ENCODE data around the gene CBX4. TPM values are rescaled to one million over a fixed set of nuclear protein-coding genes. Genes with fewer than 3 reads are reported as not detected.
A peak's percentile ranks its signal among the peaks of the same experiment; 100 is the strongest.

CBX4 gene
- total and polyA plus RNA-seq, 2 of the 13 experiments (the other 11 are each of a cell fraction or from before 2014, with no cell fraction given) = 25.8 to 50.8 TPM

GRCh38 chr17:79801156-79802038, 37.8 kb downstream of the CBX4 start (continued):
- TF ChIP-seq NAIF1 (CRISPR knock-in tag; IDR thresholded peaks at IDR 0.05; ENCODE audit: borderline replicate concordance) (no peak), FUBP1 (CRISPR knock-in tag; IDR thresholded peaks at IDR 0.05; ENCODE audit: borderline replicate concordance) (no peak), MXD1 (CRISPR knock-in tag; IDR thresholded peaks at IDR 0.05) (peak; percentile 66; the same call in 1 of the 2 replicates), MED8 (CRISPR knock-in tag; IDR thresholded peaks at IDR 0.05; ENCODE audit: insufficient replicate concordance) (peak; percentile 19), CBFB (CRISPR knock-in tag; IDR thresholded peaks at IDR 0.05) (no peak), ZNF546 (CRISPR knock-in tag; conservative IDR thresholded peaks at IDR 0.05) (no peak), HOXA5 (CRISPR knock-in tag; IDR thresholded peaks at IDR 0.05) (peak; percentile 61; the same call in 1 of the 2 replicates), HNF1B (CRISPR knock-in tag; IDR thresholded peaks at IDR 0.05) (no peak), ZNF709 (CRISPR knock-in tag; IDR thresholded peaks at IDR 0.05) (peak; percentile 32; the same call in 1 of the 2 replicates), XRCC5 (optimal IDR thresholded peaks at IDR 0.05; ENCODE audit: low read length) (peak; percentile 47), CAMTA2 (CRISPR knock-in tag; IDR thresholded peaks at IDR 0.05; ENCODE audit: borderline replicate concordance) (0 out of 2 replicates have a peak, but pooled peaks have one; percentile 55), ZNF138 (CRISPR knock-in tag; IDR thresholded peaks at IDR 0.05; ENCODE audit: low read depth) (no peak; the same call in 1 of the 2 replicates), ZFP36 (IDR thresholded peaks at IDR 0.05; ENCODE audit: borderline replicate concordance, low read depth, low read length, partially characterized antibody) (no peak), MYNN (CRISPR knock-in tag; IDR thresholded peaks at IDR 0.05; ENCODE audit: low read depth) (no peak), DPF2 (CRISPR knock-in tag; IDR thresholded peaks at IDR 0.05; ENCODE audit: borderline replicate concordance, low read depth) (no peak), KDM3A (CRISPR knock-in tag; IDR thresholded peaks at IDR 0.05; ENCODE audit: low read depth) (no peak; the same call in 1 of the 2 replicates), ZNF710 (CRISPR knock-in tag; IDR thresholded peaks at IDR 0.05; ENCODE audit: borderline replicate concordance) (peak; percentile 23; the same call in 1 of the 2 replicates), ZNF232 (CRISPR knock-in tag; IDR thresholded peaks at IDR 0.05; ENCODE audit: borderline replicate concordance) (no peak), GABPB1 (CRISPR knock-in tag; IDR thresholded peaks at IDR 0.05) (peak; percentile 73; the same call in 1 of the 2 replicates), YEATS4 (CRISPR knock-in tag; IDR thresholded peaks at IDR 0.05; ENCODE audit: borderline replicate concordance) (peak; percentile 71; the same call in 1 of the 2 replicates), NFE2L1 (CRISPR knock-in tag; IDR thresholded peaks at IDR 0.05; ENCODE audit: borderline replicate concordance) (no peak), ZNF430 (CRISPR knock-in tag; IDR thresholded peaks at IDR 0.05) (no peak), GZF1 (CRISPR knock-in tag; IDR thresholded peaks at IDR 0.05) (no peak; the same call in 1 of the 2 replicates)
